AG10803 (cell line): ENCODE results near the gene NCAPD3.

ENCODE experiments used
- DNase-seq: peaks from one replicate; pipeline ENCODE4 v3.0.0; 2010; ENCODE audit warnings: low read depth
- H3K4me3 ChIP-seq: 2 replicates; pipeline ENCODE4 v1.5.1; 2011; ENCODE audit warnings: mild to moderate bottlenecking, low read length, control low read depth
- CTCF ChIP-seq: conservative IDR thresholded peaks from 2 replicates; pipeline ENCODE4 v1.5.1; 2011; ENCODE audit warnings: mild to moderate bottlenecking, low read length, control low read depth, inconsistent platforms

The NCAPD3 gene

GRCh38 chr11:134243913-134244312 is 20.1 kb upstream of the NCAPD3 start:
- no peak for TF ChIP-seq CTCF
- DNase-seq: no peak

GRCh38 chr11:134242376-134242775 is 18.6 kb upstream of the NCAPD3 start:
- TF ChIP-seq CTCF: no peak
- no peak overlapping the region for H3K4me3 ChIP-seq
- DNase-seq: no peak

More at GRCh38 chr11:134243913-134244312, 20.1 kb upstream of the NCAPD3 start:
- no peak overlapping the region for H3K4me3 ChIP-seq

- DNase-seq: no peak
- TF ChIP-seq CTCF: no peak
These were observed 16.8 kb upstream of the NCAPD3 start for GRCh38 chr11:134240592-134240991.

DNA sequence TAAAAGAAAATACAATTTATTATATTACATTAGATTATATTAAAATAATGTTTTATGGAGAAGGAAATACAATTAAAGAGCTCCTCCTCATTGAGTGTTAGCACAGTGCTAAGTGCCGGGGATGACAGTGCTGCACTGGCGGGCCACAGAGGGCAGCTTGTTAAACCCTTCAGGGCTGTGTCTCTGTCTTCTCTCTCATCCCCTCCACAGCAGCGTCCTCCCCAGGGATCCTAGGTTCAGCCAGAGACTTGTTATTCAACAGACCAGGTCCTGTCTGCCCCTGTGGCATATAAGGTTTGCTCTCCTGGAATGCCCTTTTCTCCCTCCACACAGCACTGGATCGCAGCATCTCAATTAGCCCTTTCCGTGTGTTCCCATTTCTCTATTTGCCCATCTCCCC is 15.2 kb upstream of the NCAPD3 start:
- H3K4me3 ChIP-seq: no peak overlapping the region
- no peak for DNase-seq
- no peak for TF ChIP-seq CTCF

More at GRCh38 chr11:134240592-134240991, 16.8 kb upstream of the NCAPD3 start:
- H3K4me3 ChIP-seq: no peak overlapping the region

DNA sequence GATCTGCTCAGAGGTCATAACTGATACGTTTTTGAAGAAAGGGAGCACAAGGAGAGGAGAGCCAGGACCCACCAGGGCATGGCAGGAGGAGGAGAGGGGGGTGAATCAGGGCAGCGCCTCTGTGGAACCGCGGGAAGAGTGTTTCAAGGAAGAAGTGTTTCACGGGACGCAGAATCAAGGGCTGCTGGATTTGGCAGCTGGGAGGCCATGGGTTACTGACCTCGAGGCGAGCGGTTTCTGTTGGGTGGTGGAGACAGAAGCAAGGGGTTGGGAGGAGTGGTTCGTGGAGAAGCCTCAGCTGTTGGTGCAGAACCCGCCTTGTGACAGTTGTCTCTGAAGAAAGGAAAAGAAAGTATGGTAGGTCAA is 13.8 kb upstream of the NCAPD3 start:
- no peak for TF ChIP-seq CTCF
- no peak for DNase-seq
- no peak overlapping the region for H3K4me3 ChIP-seq

- DNase-seq: no peak
- TF ChIP-seq CTCF: no peak
- H3K4me3 ChIP-seq: no peak overlapping the region
These were observed 13.2 kb upstream of the NCAPD3 start for GRCh38 chr11:134236834-134237556.

DNA sequence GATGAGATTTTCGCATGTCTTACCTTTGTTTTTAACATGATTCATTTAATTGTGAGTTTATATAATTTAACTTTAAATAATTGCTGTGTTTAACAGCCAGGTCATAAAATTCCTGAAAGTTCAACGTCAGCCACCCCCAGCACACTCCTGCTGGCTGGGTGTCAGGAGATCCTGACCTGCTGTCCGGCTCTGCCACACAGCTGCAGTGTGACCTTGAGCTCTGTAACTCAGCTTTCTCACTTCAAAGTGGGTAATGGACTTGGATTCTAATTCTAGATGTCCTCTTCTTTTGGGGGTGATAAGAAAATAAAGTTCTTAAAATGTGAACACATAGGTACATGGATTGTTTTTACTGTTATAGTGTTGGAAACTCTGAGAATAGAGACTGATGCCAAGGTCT is 11.6 kb upstream of the NCAPD3 start:
- no peak for TF ChIP-seq CTCF
- H3K4me3 ChIP-seq: no peak overlapping the region
- DNase-seq: no peak
